Measurements from ENCODE around the gene C2CD3. TPM values are rescaled to one million over a fixed set of nuclear protein-coding genes. Genes with fewer than 3 reads are reported as not detected.

The C2CD3 gene, protein sequence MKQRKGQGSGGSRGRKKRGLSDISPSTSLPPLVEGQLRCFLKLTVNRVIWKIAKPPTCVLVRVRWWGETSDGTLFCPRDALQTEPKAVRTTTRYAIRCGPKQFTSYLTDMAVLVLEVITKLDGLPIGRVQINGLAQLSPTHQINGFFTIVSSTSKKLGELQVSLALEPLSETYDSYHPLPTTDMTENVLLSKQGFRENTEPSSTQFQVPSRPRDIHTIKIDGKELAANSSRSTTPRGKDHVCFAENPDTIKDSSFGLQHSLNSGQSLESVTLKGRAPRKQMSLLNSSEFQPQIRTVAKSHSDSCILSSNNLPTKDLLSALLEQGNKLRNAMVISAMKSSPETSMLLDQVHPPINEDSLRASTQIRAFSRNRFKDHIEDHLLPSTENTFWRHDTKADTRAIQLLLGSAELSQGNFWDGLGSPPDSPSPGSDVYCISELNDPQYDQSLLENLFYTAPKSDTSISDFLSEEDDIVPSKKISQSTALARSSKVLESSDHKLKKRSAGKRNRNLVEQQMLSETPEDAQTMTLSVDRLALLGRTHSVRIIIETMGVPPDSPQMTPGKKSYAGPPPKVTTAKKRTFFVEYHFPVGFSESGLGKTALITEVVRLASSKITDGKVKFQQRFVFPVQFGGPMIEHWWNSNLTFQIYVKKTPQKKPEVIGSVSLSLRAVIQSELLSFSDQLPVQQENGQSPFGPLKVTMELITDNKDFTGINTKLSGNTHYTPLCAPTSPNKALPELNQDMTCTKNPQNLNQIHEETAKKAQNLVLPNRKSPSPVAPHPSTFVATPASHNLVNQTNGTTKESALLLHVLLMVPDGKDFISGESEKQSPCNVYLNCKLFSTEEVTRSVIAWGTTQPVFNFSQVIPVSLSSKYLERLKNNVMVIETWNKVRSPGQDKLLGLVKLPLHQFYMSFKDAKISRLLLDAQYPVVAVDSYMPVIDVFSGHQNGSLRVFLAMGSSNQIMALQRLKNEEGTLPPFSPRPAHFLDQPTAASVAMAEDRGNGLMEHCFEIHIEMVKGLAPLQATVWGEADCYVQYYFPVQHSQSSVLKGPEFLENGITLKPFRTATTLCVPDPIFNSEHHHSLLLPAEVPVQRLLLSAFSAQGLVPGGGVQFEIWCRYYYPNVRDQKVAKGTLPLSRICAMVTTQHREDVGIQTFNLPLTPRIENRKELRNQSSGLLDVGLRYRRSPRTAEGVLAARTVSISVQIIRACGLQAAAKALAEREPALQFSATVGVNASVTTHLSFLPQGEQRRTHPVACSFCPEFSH (N-terminal part only)
- 3.7 and 5.8 TPM in 2 replicates for total RNA-seq

GRCh38 chr11:74170694-74171629, at the start of gene C2CD3, which contains the start of gene PPME1:
C2CD3 (minus strand) TSS chr11:74171002; CDS start chr11:74170792, 210 bp downstream.
PPME1 (plus strand) TSS chr11:74171289; CDS start chr11:74171422, 133 bp downstream.
- Histone ChIP-seq H3K36me3 (ENCODE audit: control insufficient read depth, insufficient read depth, low read length) (peaks cover 3% of the 10 kb centered on the region), H3K27me3 (ENCODE audit: control insufficient read depth, insufficient read depth, low read length) (no peaks in the 10 kb centered on the region), H3K4me3 (ENCODE audit: low read depth, low read length) (peak within 1 kb of the TSS; percentile 62)
- peak; percentile 96 for FAIRE-seq
- DNase-seq (ENCODE audit: low read depth), result peak; percentile 99
- peak; percentile 51 for TF ChIP-seq CTCF (IDR thresholded peaks at IDR 0.05; ENCODE audit: insufficient read depth, low read length, severe bottlenecking)

- DNase-seq (ENCODE audit: low read depth) (peak; percentile 20), FAIRE-seq (no peak)
- H3K4me3 ChIP-seq (ENCODE audit: low read depth, low read length), result no peak overlapping the region
- H3K36me3 ChIP-seq (ENCODE audit: control insufficient read depth, insufficient read depth, low read length), result no peaks in the 10 kb centered on the region
- no peak for TF ChIP-seq CTCF (IDR thresholded peaks at IDR 0.05; ENCODE audit: insufficient read depth, low read length, severe bottlenecking)
- no peaks in the 10 kb centered on the region for H3K27me3 ChIP-seq (ENCODE audit: control insufficient read depth, insufficient read depth, low read length)
Measured at GRCh38 chr11:74220376-74220775, 49.6 kb upstream of the C2CD3 start.

GRCh38 chr11:74212533-74212932, 41.7 kb upstream of the C2CD3 start:
- no peak for TF ChIP-seq CTCF (IDR thresholded peaks at IDR 0.05; ENCODE audit: insufficient read depth, low read length, severe bottlenecking)
- DNase-seq (ENCODE audit: low read depth), result no peak
- Histone ChIP-seq H3K4me3 (ENCODE audit: low read depth, low read length) (no peak overlapping the region), H3K27me3 (ENCODE audit: control insufficient read depth, insufficient read depth, low read length) (no peaks in the 10 kb centered on the region), H3K36me3 (ENCODE audit: control insufficient read depth, insufficient read depth, low read length) (peaks cover 8% of the 10 kb centered on the region)
- peak; percentile 28 for FAIRE-seq

- H3K27me3 ChIP-seq (ENCODE audit: control insufficient read depth, insufficient read depth, low read length), result no peaks in the 10 kb centered on the region
- H3K36me3 ChIP-seq (ENCODE audit: control insufficient read depth, insufficient read depth, low read length), result peaks cover 11% of the 10 kb centered on the region
- TF ChIP-seq CTCF (IDR thresholded peaks at IDR 0.05; ENCODE audit: insufficient read depth, low read length, severe bottlenecking), result no peak
- H3K4me3 ChIP-seq (ENCODE audit: low read depth, low read length), result no peak overlapping the region
- no peak for DNase-seq (ENCODE audit: low read depth)
- no peak for FAIRE-seq
Measured at GRCh38 chr11:74208507-74208906, 37.7 kb upstream of the C2CD3 start.

Data from bronchial epithelial cell (primary cell).